IPS-18c (cell line): ENCODE data around the gene PROM2.

Experiments
- H3K4me3 ChIP-seq: 2 replicates; pipeline ENCODE4 v1.7.0; 2013; ENCODE audit warnings: low read depth, mild to moderate bottlenecking, low read length, moderate library complexity; ENCODE audit not compliant: insufficient read depth
- H3K9me3 ChIP-seq: one replicate; pipeline ENCODE4 v1.6.1; 2013; ENCODE audit warnings: mild to moderate bottlenecking, low read length, moderate library complexity; ENCODE audit not compliant: control insufficient read depth, insufficient read depth

PROM2 gene

GRCh38 chr2:95311815-95312542 lies 37.7 kb downstream of the PROM2 start:
- H3K9me3 ChIP-seq, result peaks cover 4% of the 10 kb centered on the region
- H3K4me3 ChIP-seq, result no peak overlapping the region

DNA sequence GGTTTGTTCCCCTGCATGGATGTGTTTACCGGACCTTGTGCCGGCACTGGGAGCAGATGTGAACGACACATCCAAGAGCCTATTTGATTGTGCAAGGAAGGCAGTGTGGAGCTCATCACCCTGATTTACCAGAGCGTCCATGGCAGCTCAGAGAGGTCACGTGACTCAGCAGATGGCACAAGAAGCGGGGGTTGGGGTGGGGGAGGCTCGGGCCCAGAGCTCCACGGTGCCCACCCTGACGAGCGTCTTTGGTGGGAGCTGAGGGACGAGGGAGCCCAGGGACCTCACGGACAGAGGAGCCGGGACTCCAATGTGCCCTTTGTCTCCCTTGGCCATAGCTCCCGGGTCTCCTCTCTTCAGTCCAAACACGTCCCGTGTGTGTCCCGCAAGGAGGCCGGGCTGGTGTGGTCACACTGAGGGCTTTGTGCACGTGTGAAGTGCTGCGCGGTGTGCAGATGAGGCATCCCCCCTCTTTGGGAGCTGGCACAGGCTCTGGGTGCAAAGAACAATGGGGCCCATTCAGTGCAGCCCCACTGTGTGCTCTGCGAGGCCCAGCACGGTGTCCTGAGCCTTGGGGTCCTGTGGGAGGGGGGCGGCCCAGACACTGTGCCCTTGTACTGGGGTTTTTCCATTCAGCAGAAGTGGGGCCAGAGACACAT lies 38.4 kb downstream of the PROM2 start:
- no peak overlapping the region for H3K4me3 ChIP-seq
- peaks cover 4% of the 10 kb centered on the region for H3K9me3 ChIP-seq

DNA sequence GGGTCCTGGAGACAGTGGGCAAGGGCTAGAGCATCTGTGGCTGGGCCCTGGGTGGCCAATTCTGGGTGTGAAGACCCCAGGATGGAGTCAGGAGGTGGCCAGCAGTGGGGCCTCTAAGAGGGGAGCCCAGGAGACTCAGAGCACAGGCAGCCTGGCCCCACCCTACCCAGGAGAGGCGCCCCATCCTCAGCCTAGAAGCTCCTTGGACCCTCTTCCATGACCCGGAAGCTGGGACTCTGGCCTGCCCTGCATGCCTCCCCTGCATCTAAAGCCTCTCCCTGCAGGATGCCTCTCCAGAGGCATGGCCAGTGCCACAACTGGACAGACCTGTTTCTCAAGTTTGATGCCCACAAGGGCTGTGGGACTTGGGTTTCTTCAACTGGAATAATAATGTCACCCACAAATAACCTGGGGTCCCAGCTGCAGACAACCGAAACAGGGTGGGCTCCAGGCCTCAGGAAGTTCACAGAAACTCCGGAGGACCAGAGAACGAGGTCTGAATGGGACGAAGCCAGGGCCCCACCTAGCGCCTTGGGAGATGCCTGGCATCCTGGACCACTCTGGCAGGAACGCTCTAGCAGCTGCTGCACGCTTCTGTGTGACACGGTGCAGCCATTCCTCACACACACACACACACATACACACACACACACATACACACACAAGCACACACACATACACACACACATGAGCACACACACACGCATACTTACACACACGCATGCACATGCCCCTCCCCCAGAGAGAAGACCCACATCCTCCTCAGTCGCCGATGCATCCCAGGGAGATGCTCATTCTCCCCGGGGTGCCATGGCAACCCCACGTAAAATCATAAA lies 39.3 kb downstream of the PROM2 start:
- Histone ChIP-seq H3K9me3 (peaks cover 4% of the 10 kb centered on the region), H3K4me3 (no peak overlapping the region)

DNA sequence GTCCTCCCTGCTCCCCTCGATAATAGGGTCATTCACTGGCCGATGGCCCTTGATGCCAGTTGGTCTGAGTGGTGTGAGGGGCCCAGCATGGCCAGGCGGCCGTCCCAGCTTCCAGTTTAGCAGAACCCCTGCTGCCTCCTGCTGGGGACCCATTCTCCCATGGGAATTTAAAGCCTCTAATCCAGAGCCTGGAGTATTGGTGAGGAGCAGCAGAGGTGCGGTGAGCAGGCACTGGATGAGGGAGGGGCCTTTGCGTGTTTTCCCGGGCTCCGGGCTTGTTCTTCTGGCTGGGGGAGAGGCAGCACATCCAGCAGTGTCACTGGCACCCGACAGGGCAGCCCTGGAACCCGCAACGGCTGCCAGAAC lies 40.3 kb downstream of the PROM2 start:
- H3K9me3 ChIP-seq, result peaks cover 4% of the 10 kb centered on the region
- H3K4me3 ChIP-seq, result no peak overlapping the region

- Histone ChIP-seq H3K9me3 (peaks cover 4% of the 10 kb centered on the region), H3K4me3 (no peak overlapping the region)
These were observed 40.8 kb downstream of the PROM2 start for GRCh38 chr2:95314964-95315611.

DNA sequence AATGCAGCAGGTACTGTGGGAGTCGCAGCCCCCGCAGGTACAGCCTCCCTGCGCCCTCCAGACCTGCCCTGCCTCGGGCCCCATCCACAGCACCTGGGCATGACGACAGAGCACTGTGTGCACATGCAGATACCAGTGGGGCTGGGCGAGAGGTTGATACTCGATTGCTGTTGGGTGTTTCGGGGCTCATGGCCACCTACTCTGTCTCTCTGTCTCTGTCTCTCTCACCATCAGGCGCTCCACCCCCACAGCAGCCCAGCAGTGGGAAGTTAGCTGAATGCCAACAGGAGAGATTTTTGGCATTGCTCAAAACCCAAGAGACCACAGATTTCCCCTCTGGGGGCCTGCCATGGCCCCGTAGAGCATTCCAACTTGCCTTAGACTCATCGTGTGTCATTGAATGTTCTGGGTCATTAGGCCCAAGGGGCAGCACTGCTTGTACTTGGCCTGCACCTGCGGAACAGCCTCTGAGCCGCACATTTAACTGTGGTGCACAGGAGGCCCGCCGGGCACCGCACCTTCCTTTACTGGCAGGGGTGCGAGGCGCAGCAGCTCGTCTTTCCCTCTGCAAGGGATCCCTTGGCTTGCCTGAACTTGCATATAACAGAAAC lies 41.7 kb downstream of the PROM2 start:
- peaks cover 4% of the 10 kb centered on the region for H3K9me3 ChIP-seq

DNA sequence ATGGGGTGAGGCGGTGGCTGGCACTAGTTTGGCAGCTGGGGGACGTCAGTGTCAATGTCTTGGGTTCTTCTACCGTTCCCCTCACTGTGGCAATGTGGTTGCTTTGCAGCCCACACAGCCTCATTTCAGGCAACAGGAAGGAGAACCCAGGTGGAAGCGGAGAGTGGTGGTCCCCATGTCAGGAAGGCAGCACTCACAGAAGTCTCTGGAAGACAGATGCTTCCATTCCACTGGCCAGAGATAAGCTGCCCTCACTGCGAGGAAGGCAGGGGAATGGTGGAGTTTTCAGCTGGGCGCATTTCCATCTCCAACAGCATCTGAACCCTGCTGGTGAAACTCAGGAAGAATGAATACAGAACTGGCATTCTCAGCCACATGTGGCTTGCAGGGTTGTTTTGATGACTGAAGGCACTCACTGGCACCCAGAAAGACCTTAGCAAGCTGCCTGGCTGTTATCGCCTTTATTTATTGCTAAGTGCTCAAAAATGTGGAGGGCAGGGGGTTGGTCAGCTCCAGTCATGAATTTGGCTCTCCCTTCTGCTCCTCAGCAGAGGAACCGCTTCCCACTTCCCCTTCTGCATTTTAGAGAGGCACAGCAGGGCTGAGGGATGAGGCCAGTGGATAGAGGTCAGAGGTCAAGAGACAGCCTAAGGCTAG lies 42.3 kb downstream of the PROM2 start:
- Histone ChIP-seq H3K9me3 (peaks cover 4% of the 10 kb centered on the region), H3K4me3 (no peak overlapping the region)

More for the DNA sequence above, 41.7 kb downstream of the PROM2 start:
- H3K4me3 ChIP-seq, result no peak overlapping the region

DNA sequence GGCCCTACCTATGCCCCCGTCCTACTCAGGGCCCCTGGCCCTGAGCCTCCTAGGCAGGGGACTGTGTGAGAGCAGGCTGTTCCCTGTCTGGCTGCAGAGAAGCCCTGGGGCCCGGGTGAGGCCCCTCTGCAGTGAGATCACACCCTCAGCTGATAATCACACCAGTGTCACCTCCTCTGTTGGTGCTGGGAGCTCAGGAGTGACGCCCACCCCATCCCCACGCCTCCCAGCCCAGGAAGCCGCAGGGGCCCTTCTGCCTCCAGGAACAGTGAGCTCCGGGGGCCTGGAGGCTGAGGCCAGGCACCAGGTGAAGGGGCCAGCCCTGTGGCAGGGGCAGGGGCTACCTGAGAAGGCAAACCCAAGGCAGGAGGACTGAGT lies 42.9 kb downstream of the PROM2 start:
- no peak overlapping the region for H3K4me3 ChIP-seq

GRCh38 chr2:95317665-95318425 lies 43.6 kb downstream of the PROM2 start:
- Histone ChIP-seq H3K4me3 (no peak overlapping the region), H3K9me3 (no peaks in the 10 kb centered on the region)

More for the DNA sequence above, 42.9 kb downstream of the PROM2 start:
- peaks cover 4% of the 10 kb centered on the region for H3K9me3 ChIP-seq

DNA sequence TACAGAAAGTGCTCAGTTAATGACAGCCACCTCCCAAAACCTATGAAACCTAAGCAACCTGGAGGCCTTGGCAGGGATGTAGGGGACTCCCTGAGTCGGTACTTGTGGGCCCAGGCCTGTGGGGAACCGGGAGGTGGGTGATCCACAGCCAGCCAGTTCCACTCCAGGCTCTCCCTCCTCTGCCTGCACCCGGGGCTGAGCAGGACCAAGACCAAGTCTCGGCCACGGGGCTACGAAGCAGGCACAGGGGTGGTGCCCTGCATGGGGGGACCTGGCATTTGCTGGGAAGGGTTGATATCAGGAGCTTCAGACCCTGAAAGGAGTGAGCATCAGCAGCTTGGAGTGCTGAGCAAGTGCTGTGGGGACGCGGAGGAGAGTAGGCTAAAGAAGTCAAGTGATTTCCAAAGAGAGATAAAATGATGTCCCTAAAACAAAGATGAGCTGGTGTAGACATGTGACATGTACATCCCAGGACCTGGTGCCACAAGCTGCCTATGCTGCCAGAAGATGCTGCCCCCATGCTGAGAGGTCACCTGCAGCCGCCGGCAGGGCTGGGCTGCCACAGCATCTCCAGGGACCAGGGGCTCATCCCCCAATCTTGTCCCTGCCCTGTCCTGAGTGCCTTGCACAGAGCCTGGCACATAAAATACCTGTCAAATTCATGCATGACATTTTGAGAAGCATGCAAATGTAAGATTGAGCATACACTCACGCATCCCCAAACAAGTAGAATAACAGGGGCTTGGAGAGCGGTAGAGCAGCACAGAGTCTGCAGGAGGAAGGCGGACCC lies 44.4 kb downstream of the PROM2 start:
- H3K9me3 ChIP-seq, result no peaks in the 10 kb centered on the region
- H3K4me3 ChIP-seq, result no peak overlapping the region

DNA sequence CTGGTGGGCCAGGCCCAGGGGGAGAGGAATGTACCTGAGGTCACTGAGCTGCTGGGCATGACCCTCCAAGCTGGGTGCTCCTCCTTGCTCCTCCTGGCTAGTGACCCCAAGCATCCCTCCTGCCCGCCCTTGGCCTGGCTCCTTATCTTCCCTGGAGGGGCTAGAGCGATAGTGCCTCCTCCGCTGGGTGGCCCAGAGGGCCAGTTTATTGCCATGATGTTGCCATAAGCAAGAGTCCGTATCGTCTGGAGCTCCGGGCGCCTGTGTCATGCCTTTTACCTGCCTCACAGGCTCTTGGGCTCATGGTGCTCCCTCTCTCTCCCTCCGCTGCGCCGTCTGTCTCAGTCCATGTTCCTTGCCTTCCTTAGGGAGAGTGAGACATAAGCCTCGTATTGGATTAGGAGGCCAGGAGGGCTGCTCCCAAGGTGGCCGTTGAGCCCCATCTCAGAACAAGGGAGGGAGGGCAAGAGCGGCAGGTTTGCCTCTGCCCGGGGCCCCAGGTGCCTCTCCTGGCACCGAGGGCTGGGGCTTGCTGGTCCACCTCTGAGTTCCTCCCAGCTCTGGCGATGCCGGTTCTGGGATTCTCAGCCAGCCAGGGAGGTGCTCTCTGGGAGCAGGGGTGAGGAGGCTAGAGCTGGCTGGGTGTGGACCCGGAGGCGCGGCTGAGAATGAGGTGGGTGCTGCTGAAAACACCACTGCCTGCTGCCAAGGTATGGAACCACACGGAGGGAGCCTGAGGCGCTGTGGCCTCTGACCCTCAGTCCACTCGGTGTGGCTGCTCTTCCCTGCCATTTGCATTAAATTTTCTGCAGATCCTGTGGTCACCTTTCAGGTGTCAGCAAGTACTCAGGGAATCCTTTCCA lies 45.5 kb downstream of the PROM2 start:
- no peak overlapping the region for H3K4me3 ChIP-seq
- H3K9me3 ChIP-seq, result no peaks in the 10 kb centered on the region

DNA sequence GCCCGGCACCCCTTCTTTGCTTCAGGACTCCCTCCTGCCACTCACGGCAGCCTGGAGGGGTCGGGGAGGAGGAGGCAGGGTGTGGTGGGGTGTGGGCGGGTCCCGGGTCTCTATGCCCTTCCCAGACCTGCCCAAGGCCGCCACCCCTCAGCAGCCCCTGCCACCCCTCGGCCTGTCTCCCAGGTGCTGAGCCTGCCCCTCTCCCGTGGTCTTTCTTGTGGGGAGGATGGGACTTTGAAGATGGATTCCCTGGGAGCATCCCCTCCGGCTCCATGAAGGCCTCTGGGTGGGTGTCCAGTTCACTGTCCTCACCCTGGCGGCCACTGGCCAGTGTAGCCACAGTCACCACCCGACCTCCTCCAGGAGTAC lies 46.1 kb downstream of the PROM2 start:
- no peaks in the 10 kb centered on the region for H3K9me3 ChIP-seq
- no peak overlapping the region for H3K4me3 ChIP-seq

- Histone ChIP-seq H3K9me3 (no peaks in the 10 kb centered on the region), H3K4me3 (no peak overlapping the region)
These were observed 46.9 kb downstream of the PROM2 start for GRCh38 chr2:95320986-95321767.
